NCI-H460 (cell line): Measurements from ENCODE around the gene GPX3. TPM values are rescaled to one million over a fixed set of nuclear protein-coding genes. Genes with fewer than 3 reads are reported as not detected.

Experiments
- DNase-seq: peaks from one replicate; pipeline ENCODE4 v3.0.0-alpha.2; 2016; ENCODE audit warnings: low read depth; ENCODE audit errors: extremely low read depth
- polyA plus RNA-seq: library from polyadenylated mRNA; depleted of rRNA; stranded (reverse); fragments of >200 nt; gene quantifications from 2 replicates; pipeline ENCODE4 v1.2.3, GENCODE V29; 2014; cell fraction: nucleus; rRNA removed
- total RNA-seq: library from RNA; depleted of rRNA; stranded (reverse); fragments of >200 nt; shearing (Covaris generic); gene quantifications from 2 replicates; pipeline ENCODE4 v1.2.3, GENCODE V29; 2014; rRNA removed

Gene GPX3, protein sequence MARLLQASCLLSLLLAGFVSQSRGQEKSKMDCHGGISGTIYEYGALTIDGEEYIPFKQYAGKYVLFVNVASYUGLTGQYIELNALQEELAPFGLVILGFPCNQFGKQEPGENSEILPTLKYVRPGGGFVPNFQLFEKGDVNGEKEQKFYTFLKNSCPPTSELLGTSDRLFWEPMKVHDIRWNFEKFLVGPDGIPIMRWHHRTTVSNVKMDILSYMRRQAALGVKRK
- 47.7 and 48.8 TPM in 2 replicates for total RNA-seq
- 75.3 and 142 TPM in 2 replicates for polyA plus RNA-seq

DNA sequence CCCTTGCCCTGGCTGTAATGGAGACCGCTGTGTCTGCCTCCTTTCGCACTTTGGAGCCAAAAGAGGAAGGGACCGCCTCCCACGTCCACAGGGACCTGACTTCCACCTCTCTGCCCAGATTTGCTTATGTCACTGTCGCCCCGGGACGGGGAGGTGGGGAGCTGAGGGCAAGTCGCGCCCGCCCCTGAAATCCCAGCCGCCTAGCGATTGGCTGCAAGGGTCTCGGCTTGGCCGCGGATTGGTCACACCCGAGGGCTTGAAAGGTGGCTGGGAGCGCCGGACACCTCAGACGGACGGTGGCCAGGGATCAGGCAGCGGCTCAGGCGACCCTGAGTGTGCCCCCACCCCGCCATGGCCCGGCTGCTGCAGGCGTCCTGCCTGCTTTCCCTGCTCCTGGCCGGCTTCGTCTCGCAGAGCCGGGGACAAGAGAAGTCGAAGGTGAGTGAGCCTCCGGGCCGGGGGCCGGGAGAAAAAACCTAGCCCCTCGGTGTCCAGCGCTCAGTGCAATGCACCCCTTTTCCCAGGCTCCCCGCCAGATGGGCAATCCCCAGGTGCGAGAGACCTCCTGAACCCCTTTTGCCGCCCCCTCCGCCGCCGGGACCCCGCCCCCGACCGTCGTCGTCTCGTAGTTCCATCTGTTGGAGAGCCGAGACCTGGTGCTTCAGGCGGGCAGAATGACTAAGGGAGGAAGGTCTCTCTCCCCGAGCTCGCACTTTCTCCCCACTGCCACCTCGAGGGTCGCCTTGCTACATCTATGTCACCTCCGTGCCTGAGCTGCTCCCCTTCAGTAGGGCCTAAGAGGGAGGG is at the start of gene GPX3:
Gene GPX3 (plus strand): TSS at position 288 of the 807 bp plus-strand sequence. CDS start 64 bp downstream, at position 352.
- peak; percentile 85 for DNase-seq

GRCh38 chr5:150978590-150978989 is 41.8 kb upstream of the GPX3 start:
- DNase-seq: no peak

- DNase-seq: no peak
Observed at GRCh38 chr5:150987746-150988145, 32.6 kb upstream of the GPX3 start.

DNA sequence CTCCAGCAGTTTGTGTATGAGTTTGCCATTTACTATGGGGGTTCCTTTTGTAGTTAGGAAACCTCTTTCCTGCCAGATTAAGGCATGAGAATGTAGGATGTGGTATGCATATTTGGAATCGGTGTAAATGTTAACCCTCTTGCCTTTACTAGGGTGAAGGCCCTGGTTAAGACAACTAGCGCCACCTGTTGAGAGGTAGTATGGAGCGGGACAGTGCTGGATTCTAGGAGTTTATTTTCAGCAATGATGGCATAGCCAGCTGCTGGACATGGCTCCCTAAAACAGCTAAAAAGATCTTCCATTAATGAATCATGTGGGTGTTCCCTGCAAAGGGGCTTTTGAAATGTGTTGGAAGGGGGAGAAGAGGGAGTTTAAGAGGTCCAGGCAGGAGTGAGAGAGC is 30.7 kb upstream of the GPX3 start:
- DNase-seq: no peak

GRCh38 chr5:150992705-150993104 is 27.7 kb upstream of the GPX3 start:
- DNase-seq: no peak

DNA sequence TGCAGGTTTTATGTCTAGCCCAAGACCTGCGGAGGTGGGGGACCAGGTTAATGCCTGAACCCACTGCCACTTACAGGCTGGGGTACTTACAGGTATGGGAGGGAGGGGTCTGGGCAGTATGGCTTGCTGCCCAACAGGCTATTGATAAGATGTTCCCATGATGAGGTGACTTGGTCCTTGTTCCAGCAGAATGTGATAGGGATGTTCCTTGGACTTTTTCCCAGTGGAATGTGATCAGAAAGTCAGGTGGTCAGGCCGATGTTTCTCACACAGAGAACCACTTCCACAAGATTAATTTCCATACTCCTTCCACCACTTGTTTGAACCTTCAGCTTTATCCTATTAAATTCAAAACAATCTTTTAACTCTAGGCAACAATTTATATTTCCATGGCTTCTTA is 27.0 kb upstream of the GPX3 start:
- no peak for DNase-seq

GRCh38 chr5:150993826-150994412 is 26.5 kb upstream of the GPX3 start:
- DNase-seq: no peak

DNA sequence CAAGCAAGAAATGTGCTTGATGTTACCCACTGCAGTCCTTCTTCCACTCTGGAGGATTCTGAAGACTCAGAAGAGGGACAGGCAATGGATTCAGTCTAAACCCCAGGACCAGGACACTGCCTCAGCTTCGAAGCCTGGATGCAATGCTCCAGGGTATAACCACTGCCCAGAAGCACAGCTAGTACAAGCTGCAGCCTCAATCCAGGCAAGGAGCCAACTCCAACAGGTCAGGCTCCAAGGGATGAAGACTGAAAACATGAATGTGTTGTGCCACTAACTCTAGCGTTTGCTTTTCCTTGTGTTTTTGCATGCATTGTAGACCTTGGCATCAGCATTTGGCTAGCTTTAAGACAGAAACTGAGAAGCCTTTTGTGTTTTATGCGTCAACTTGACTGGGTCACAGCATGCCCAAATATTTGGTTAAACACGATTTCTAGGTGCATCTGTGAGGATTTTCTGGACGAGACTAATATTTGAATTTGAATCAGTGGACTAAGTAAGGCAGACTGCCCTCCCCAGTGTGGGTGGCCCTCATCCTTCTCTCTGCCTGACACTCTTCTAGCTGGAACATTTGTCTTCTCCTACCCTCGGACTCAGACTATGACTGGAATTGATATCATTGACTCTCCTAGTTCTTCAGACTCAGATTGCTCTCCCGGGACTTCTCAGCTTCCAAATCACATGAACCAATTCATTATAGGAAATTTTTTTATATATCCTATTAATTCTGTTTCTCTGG is 20.5 kb upstream of the GPX3 start:
- no peak for DNase-seq

DNA sequence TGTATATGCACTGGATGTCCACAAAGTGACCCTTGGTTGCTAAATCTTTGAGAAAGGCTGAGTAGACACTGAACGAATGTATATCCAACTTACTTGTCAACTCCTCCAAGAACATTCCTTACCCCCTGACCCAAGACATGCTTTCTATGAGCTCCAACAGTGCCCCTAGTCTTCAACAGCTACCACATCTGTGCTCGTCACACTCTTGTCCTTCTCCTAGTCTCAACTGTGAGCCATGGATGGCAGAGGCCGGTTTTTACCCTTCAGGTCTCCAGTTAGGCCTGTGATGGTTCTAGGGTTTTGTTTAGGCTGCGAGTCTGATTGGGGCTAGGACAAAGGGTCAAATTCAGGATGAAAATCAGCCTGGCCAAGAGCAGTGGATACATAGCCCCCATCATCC is 19.0 kb upstream of the GPX3 start:
- no peak for DNase-seq

- DNase-seq: peak; percentile 43
Observed at GRCh38 chr5:151002250-151002649, 18.1 kb upstream of the GPX3 start.

DNA sequence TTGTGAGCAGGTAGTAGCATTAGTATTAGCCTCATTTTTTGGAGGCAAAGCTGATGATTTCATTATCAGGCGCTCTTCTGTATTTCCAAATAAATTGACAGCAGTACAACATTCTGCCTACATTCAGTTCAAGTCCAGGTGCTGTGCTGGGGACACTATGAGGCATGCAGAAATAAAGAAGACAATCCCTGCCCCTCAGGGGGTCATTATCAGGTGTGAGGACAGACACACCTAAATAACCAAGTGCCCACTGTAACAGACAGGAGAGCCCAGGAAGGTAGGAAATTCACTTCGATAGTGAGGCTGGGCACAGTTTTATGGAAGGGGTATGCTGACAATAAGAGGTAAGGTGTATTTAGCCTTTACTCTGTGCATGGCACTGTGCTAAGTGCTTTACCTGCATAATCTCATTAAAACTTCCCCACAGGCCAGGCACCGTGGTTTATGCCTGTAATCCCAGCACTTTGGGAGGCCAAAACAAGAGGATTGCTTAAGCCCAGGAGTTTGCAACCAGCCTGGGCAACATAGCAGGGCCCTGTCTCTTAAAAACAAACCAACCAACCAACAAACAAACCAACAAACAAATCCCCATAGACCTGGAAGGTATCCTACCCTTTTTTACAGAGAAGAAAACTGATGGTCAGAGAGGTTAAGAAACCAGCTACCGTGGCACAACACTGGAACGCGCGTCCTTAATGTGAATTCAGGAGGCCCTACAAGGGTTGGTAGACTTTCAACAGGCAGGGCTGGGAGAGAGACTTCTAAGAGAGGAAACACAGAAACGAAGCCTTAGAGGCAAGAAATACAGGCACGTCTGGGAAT is 17.5 kb upstream of the GPX3 start:
- no peak for DNase-seq

DNA sequence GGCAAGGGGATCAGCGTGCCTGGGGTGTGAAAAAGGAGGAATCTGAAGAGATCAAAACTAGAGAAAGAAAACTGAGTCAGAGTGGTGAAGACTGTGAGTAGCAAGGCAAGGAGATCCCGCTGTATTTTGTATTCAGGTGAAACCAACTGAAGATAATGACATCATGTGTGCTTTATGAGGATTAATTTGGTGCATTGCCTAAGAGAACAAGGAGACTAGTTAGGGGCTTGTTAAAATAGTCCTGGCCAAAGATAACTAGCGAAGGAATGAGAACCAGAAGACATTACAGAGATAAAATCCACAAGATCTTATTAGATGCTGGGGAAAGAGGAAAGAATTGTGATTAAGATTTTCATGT is 16.9 kb upstream of the GPX3 start:
- DNase-seq: no peak

DNA sequence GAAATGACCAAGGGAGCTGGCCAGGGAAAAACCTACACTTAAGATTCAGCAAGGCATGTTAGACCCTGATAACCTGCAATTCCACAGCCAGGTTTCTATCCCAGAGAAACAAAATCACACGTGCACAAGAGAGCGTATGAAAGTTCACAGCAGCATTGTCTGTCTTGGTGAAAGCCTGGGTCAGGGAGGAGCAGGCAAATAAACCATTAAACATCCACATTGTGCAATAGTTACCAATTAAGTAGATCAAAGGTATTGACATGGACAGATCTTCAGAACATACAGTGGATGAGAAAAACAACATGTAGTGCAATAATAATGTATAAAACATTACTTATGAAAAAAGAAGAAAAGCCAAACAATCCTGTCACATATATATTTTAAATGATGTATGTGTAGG is 15.9 kb upstream of the GPX3 start:
- DNase-seq: no peak

GRCh38 chr5:151005187-151005949 is 15.0 kb upstream of the GPX3 start:
- DNase-seq: no peak

- DNase-seq: no peak
Observed at GRCh38 chr5:151005950-151006576, 14.3 kb upstream of the GPX3 start.

- DNase-seq: no peak
Observed at GRCh38 chr5:151006704-151007334, 13.6 kb upstream of the GPX3 start.

- DNase-seq: no peak
Observed at GRCh38 chr5:151007430-151008209, 12.8 kb upstream of the GPX3 start.

DNA sequence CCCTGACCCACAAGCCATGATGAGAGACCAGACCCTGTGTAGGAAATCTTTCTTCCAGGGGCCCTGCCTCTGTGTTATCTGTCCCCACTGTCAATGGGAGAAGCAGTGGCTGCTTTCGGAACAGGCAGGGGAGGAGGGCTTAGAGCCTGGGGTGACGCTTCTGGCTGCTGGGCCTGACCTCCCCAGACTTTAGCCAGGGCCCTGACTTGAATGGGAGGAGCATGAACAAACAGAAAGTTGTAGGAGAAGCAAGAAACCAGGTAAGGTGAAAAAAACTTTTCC is 12.2 kb upstream of the GPX3 start:
- no peak for DNase-seq
